ENCODE results near the gene ASB10. TPM values are rescaled to one million over a fixed set of nuclear protein-coding genes. Genes with fewer than 3 reads are reported as not detected.

ASB10 gene
- polyA plus RNA-seq, 1 of the 3 experiments (the other 2 are of a cell fraction) = not detected

DNA sequence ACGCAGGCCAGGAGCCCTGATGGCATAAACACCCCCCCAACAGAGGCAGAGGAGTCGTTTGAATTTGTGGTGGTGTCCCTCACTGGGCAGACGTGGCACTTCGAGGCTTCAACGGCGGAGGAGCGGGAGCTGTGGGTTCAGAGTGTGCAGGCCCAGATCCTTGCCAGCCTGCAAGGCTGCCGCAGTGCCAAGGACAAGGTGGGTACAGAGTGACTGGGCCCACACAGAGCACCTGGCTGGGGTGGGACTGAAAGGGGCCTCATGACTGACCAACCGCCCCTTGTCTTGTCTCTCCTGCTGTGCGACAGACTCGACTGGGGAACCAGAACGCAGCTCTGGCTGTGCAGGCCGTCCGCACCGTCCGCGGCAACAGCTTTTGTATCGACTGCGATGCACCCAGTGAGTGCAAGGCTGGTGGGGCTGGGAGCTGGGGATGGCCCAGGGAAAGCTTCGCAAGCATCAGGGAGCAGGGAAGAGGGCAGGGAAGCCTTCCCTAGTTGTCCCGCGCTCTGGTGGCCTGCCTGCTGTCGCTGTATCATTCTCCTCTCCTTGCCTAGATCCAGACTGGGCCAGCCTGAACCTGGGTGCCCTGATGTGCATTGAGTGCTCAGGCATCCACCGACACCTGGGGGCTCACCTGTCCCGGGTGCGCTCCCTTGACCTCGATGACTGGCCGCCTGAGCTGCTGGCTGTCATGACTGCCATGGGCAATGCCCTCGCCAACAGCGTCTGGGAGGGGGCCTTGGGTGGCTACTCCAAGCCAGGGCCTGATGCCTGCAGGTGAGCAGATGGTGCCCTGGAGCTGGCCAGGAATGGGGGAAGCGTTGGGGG is 45.0 kb downstream of the ASB10 start:
- no peak overlapping the region for H2AFZ ChIP-seq (ENCODE audit: low read depth)
- H3K79me2 ChIP-seq (ENCODE audit: insufficient read depth) = no peaks in the 10 kb centered on the region
- H3K27me3 ChIP-seq (ENCODE audit: insufficient read depth) = no peaks in the 10 kb centered on the region
- H3K27ac ChIP-seq (ENCODE audit: low read depth in 2 of 2, low read length in 1 of 2) = no peak overlapping the region
- H3K4me2 ChIP-seq = no peak overlapping the region
- H3F3A ChIP-seq (replicated peaks; ENCODE audit: insufficient read depth) = peaks cover 13% of the 10 kb centered on the region
- no peaks in the 10 kb centered on the region for H4K20me1 ChIP-seq (ENCODE audit: insufficient read depth)
- ChIA-PET CTCF (interaction anchor here (0.6 to 10.0 kb wide), 11 partner anchors 17 to 359 kb away, joined by 3 to 73 read pairs (median 3); partner anchors contain the start of gene GBX1), POLR2A (interaction anchor here (1.1 kb wide), 1 partner anchor 10 kb away, joined by 3 read pairs; no protein-coding TSS in a partner anchor)
- no peak overlapping the region for H3K9ac ChIP-seq
- peaks cover 0 to 14% of the 10 kb centered on the region in 2 experiments; a peak in 1 of 4 replicates for H3K4me1 ChIP-seq (ENCODE audit: control insufficient read depth in 1 of 2, insufficient read depth in 2 of 2, low read depth in 1 of 2, low read length in 1 of 2)
- peaks cover 29 to 71% of the 10 kb centered on the region in 2 experiments for H3K36me3 ChIP-seq (replicated peaks in 1 of 2; ENCODE audit: control insufficient read depth in 1 of 2, insufficient read depth in 2 of 2, low read length in 1 of 2)
- H3K4me3 ChIP-seq (ENCODE audit: low read depth in 2 of 2, low read length in 1 of 2) = no peak overlapping the region
- H3K9me3 ChIP-seq = no peaks in the 10 kb centered on the region
- DNase-seq = no peak
- H3K9me2 ChIP-seq = no peaks in the 10 kb centered on the region
- WGBS (ENCODE audit: low lambda C conversion rate) = 96% methylated on average over 31 of the region's 31 CpGs
- TF ChIP-seq, protein P1, sequence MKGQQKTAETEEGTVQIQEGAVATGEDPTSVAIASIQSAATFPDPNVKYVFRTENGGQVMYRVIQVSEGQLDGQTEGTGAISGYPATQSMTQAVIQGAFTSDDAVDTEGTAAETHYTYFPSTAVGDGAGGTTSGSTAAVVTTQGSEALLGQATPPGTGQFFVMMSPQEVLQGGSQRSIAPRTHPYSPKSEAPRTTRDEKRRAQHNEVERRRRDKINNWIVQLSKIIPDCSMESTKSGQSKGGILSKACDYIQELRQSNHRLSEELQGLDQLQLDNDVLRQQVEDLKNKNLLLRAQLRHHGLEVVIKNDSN (IDR thresholded peaks at IDR 0.05; ENCODE audit: borderline replicate concordance, low read depth) = no peak
- TF ChIP-seq EP300 (IDR thresholded peaks at IDR 0.05; ENCODE audit: borderline replicate concordance in 1 of 2, low read depth in 1 of 2, low read length in 1 of 2) (no peak), FOXM1 (IDR thresholded peaks at IDR 0.05; ENCODE audit: low read depth) (no peak), CHD2 (IDR thresholded peaks at IDR 0.05; ENCODE audit: low read length, partially characterized antibody) (no peak), MEF2A (IDR thresholded peaks at IDR 0.05; ENCODE audit: borderline replicate concordance, low read depth) (no peak), TAF1 (IDR thresholded peaks at IDR 0.05; ENCODE audit: borderline replicate concordance, low read depth, low read length) (no peak), SMC3 (IDR thresholded peaks at IDR 0.05; ENCODE audit: low read depth, low read length) (no peak), FOXJ3 (CRISPR knock-in tag; IDR thresholded peaks at IDR 0.05) (no peak)
- TF ChIP-seq, protein P2, sequence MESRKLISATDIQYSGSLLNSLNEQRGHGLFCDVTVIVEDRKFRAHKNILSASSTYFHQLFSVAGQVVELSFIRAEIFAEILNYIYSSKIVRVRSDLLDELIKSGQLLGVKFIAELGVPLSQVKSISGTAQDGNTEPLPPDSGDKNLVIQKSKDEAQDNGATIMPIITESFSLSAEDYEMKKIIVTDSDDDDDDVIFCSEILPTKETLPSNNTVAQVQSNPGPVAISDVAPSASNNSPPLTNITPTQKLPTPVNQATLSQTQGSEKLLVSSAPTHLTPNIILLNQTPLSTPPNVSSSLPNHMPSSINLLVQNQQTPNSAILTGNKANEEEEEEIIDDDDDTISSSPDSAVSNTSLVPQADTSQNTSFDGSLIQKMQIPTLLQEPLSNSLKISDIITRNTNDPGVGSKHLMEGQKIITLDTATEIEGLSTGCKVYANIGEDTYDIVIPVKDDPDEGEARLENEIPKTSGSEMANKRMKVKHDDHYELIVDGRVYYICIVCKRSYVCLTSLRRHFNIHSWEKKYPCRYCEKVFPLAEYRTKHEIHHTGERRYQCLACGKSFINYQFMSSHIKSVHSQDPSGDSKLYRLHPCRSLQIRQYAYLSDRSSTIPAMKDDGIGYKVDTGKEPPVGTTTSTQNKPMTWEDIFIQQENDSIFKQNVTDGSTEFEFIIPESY (IDR thresholded peaks at IDR 0.05; ENCODE audit: borderline replicate concordance, low read depth) = no peak

DNA sequence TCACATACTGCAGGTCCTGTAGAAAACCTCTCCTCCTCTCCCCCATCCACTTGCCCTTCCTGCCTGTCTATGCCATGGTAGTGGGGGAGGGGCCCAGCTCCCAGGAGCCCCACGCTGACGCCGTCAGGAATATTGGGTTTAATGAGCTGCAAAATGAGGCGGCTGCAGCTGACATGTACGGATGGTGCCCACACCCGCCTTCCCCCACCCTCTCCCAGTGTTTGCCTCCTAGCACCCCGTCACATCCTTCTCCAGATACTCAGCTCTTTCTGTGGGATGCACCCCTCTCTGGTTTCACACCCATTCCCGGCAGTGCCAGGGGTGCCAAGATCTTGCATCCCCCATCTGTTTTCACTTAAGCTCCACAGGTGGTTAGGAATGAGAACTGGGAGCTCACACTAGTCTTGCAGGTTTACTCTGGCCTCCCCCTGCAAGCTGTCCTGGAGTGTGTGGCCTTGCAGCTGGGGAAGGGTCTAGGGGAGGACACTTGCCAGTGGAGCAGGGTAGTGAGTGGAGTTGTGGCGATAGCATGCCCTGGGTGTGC is 45.7 kb downstream of the ASB10 start:
- H3K9me3 ChIP-seq = no peaks in the 10 kb centered on the region
- peaks cover 0 to 14% of the 10 kb centered on the region in 2 experiments; a peak in 1 of 4 replicates for H3K4me1 ChIP-seq (ENCODE audit: control insufficient read depth in 1 of 2, insufficient read depth in 2 of 2, low read depth in 1 of 2, low read length in 1 of 2)
- peaks cover 29 to 78% of the 10 kb centered on the region in 2 experiments for H3K36me3 ChIP-seq (replicated peaks in 1 of 2; ENCODE audit: control insufficient read depth in 1 of 2, insufficient read depth in 2 of 2, low read length in 1 of 2)
- H3K27me3 ChIP-seq (ENCODE audit: insufficient read depth) = no peaks in the 10 kb centered on the region
- WGBS (ENCODE audit: low lambda C conversion rate) = 96% methylated on average over 9 of the region's 9 CpGs
- H3K9ac ChIP-seq = no peak overlapping the region
- DNase-seq = peak; percentile 44
- POLR2A ChIA-PET = no interaction called here
- no peak overlapping the region for H3K4me3 ChIP-seq (ENCODE audit: low read depth in 2 of 2, low read length in 1 of 2)
- no peak overlapping the region for H3K27ac ChIP-seq (ENCODE audit: low read depth in 2 of 2, low read length in 1 of 2)
- TF ChIP-seq SMC3 (IDR thresholded peaks at IDR 0.05; ENCODE audit: low read depth, low read length) (no peak), NFIC (IDR thresholded peaks at IDR 0.05; ENCODE audit: borderline replicate concordance) (no peak)
- no peaks in the 10 kb centered on the region for H3K9me2 ChIP-seq
- H2AFZ ChIP-seq (ENCODE audit: low read depth) = no peak overlapping the region
- CTCF ChIA-PET = interaction anchor here (0.6 to 10.0 kb wide), 7 partner anchors 14 to 33 kb away, joined by 3 to 73 read pairs (median 7); partner anchors contain the start of gene GBX1
- H4K20me1 ChIP-seq (ENCODE audit: insufficient read depth) = no peaks in the 10 kb centered on the region
- no peaks in the 10 kb centered on the region for H3K79me2 ChIP-seq (ENCODE audit: insufficient read depth)
- peaks cover 9% of the 10 kb centered on the region for H3F3A ChIP-seq (replicated peaks; ENCODE audit: insufficient read depth)
- H3K4me2 ChIP-seq = no peak overlapping the region
